Natural killer cell (primary cell): ENCODE measurements around the gene DHDDS. TPM values are rescaled to one million over a fixed set of nuclear protein-coding genes. Genes with fewer than 3 reads are reported as not detected.

Experiments used
- total RNA-seq, 4 donors: library from RNA; stranded (reverse); fragments of 120-200 nt in 1 of 4; gene quantifications; one replicate each; pipeline versions ENCODE4 v1.2.3 to v1.2.4, GENCODE V29; 2013 to 2022

The DHDDS gene
- total RNA-seq, 3 donors from 2014 or later (not counting 1 experiment from before 2014, with no cell fraction given) = 39.6 to 48.6 (median 43.4) TPM

Other genes starting within 250 kb of the DHDDS start
- gene CATSPER4, start 241.7 kb upstream of the DHDDS start, total RNA-seq = not detected
- 10 to 100 TPM; 13.0 to 20.4 (median 18.0) TPM for gene CEP85, start 198.1 kb upstream of the DHDDS start, total RNA-seq
- 100 to 1,000 TPM; 396 to 488 (median 437) TPM for gene SH3BGRL3, start 152.2 kb upstream of the DHDDS start, total RNA-seq
- gene UBXN11, start 125.7 kb upstream of the DHDDS start, total RNA-seq = 10 to 100 TPM; 22.7 to 32.0 (median 31.7) TPM
- 100 to 1,000 TPM; 454 to 485 (median 482) TPM for gene CD52, start 114.4 kb upstream of the DHDDS start, total RNA-seq
- gene CRYBG2, start 78.2 kb upstream of the DHDDS start, total RNA-seq = 1 to 10 TPM; 2.5 to 5.8 (median 3.2) TPM
- 10 to 100 TPM in 2 of 3 donors, 1 to 10 TPM in 1; 9.6 to 38.2 (median 19.7) TPM for gene ZNF683, start 59.6 kb upstream of the DHDDS start, total RNA-seq
- not detected for gene LIN28A, start 21.5 kb upstream of the DHDDS start, total RNA-seq
- 100 to 1,000 TPM; 315 to 364 (median 326) TPM for gene HMGN2, start 40.1 kb downstream of the DHDDS start, total RNA-seq
- 100 to 1,000 TPM; 191 to 226 (median 215) TPM for gene RPS6KA1, start 97.4 kb downstream of the DHDDS start, total RNA-seq